H1 (cell line): Measurements from ENCODE around the gene OTOP3. TPM values are rescaled to one million over a fixed set of nuclear protein-coding genes. Genes with fewer than 3 reads are reported as not detected.

Source experiments
- CTCF ChIA-PET: fragments of 300-600 bp; sonication (Branson Sonifier 250); formaldehyde crosslinking; loops from one replicate; lab custom pipeline; 2021; ENCODE audit not compliant: partially characterized antibody; lab: Charles Lee
- POLR2A ChIA-PET: fragments of 300-600 bp; sonication (Branson Sonifier 250); formaldehyde crosslinking; loops from one replicate; lab custom pipeline; 2021; ENCODE audit warnings: inconsistent platforms; ENCODE audit not compliant: partially characterized antibody; lab: Charles Lee
- DNase-seq, 2 experiments: peaks; one replicate each; pipeline versions ENCODE4 v3.0.0 to v3.0.0-alpha.2; 2010 to 2022; ENCODE audit warnings: low spot score in 2 of 2, low read depth in 1 of 2, mixed read lengths in 1 of 2
- FAIRE-seq: peaks from 2 replicates; lab custom pipeline; 2011; peaks lifted over from hg19 to GRCh38; lab: Jason Lieb, UNC
- H2AFZ ChIP-seq: 2 replicates; pipeline ENCODE4 v1.8.1; 2012; ENCODE audit warnings: low read length, inconsistent platforms
- H2AK5ac ChIP-seq: 2 replicates; pipeline ENCODE4 v1.6.1; 2013; ENCODE audit warnings: low read depth, low read length
- H2BK120ac ChIP-seq: replicated peaks from 2 replicates; pipeline ENCODE3; 2013; ENCODE audit warnings: low read depth, low read length, inconsistent platforms
- H2BK12ac ChIP-seq: 2 replicates; pipeline ENCODE4 v1.6.1; 2013; ENCODE audit warnings: low read depth, low read length
- H2BK15ac ChIP-seq: 2 replicates; pipeline ENCODE4 v1.6.1; 2013; ENCODE audit warnings: low read length
- H2BK20ac ChIP-seq: 2 replicates; pipeline ENCODE4 v1.6.1; 2013; ENCODE audit warnings: low read length
- H2BK5ac ChIP-seq: 2 replicates; pipeline ENCODE4 v1.6.1; 2013; ENCODE audit warnings: low read depth, low read length
- H3K14ac ChIP-seq: 2 replicates; pipeline ENCODE4 v1.6.1; 2013; ENCODE audit warnings: inconsistent platforms; ENCODE audit not compliant: insufficient read length
- H3K18ac ChIP-seq: 2 replicates; pipeline ENCODE4 v1.6.1; 2013; ENCODE audit warnings: low read length; ENCODE audit errors: extremely low read depth
- H3K23ac ChIP-seq: 2 replicates; pipeline ENCODE4 v1.6.1; 2013; ENCODE audit warnings: inconsistent platforms; ENCODE audit not compliant: insufficient read length
- H3K23me2 ChIP-seq: 2 replicates; pipeline ENCODE4 v1.6.1; 2013; ENCODE audit warnings: low read depth, low read length
- H3K27ac ChIP-seq: 2 replicates; pipeline ENCODE4 v1.6.1; 2011; ENCODE audit warnings: low read depth, low read length, inconsistent platforms
- H3K27me3 ChIP-seq, 4 experiments: replicated peaks in 1 of 4; 1 replicate in 1 of 4; 2 replicates in 3 of 4; pipeline versions ENCODE4 v1.6.1 to v1.8.1; 2011 to 2013; ENCODE audit warnings: low read length in 3 of 4, mild to moderate bottlenecking in 3 of 4, inconsistent platforms in 2 of 4, mixed read lengths in 2 of 4, moderate library complexity in 1 of 4; ENCODE audit not compliant: control insufficient read depth in 3 of 4, insufficient read depth in 3 of 4; ENCODE audit errors: extremely low read depth in 1 of 4
- H3K36me3 ChIP-seq, 4 experiments: 2 replicates each; pipeline versions ENCODE4 v1.6.1 to v1.8.1; 2011 to 2013; ENCODE audit warnings: mild to moderate bottlenecking in 4 of 4, low read length in 3 of 4, moderate library complexity in 2 of 4, control low read depth in 1 of 4, inconsistent platforms in 1 of 4; ENCODE audit not compliant: insufficient read depth in 4 of 4, control insufficient read depth in 2 of 4
- H3K4ac ChIP-seq: replicated peaks from 2 replicates; pipeline ENCODE3; 2013; ENCODE audit warnings: low read length, low read depth, mixed read lengths, inconsistent platforms; ENCODE audit not compliant: insufficient read length
- H3K4me1 ChIP-seq, 4 experiments: replicated peaks in 1 of 4; 1 replicate in 1 of 4; 2 replicates in 3 of 4; pipeline versions ENCODE4 v1.6.1 to v1.8.1; 2011 to 2013; ENCODE audit warnings: low read length in 3 of 4, inconsistent platforms in 2 of 4, mixed read lengths in 1 of 4; ENCODE audit not compliant: insufficient read depth in 4 of 4, control insufficient read depth in 3 of 4
- H3K4me2 ChIP-seq, 2 experiments: 2 replicates each; pipeline versions ENCODE4 v1.6.1 to v1.8.1; 2011 to 2013; ENCODE audit warnings: low read depth in 2 of 2, low read length in 2 of 2, control low read depth in 1 of 2, inconsistent platforms in 1 of 2, mild to moderate bottlenecking in 1 of 2; ENCODE audit not compliant: insufficient read depth in 1 of 2
- H3K4me3 ChIP-seq, 4 experiments: fragments of 200-600, 300-600 bp in 1 of 4; sonication (generic), shearing (Covaris generic), sonication (Bioruptor Twin) in 1 of 4; 2 replicates each; pipeline versions ENCODE4 v1.5.1 to v1.8.1; 2011 to 2016; ENCODE audit warnings: low read length in 4 of 4, low read depth in 3 of 4, control low read depth in 2 of 4, inconsistent platforms in 2 of 4, mild to moderate bottlenecking in 2 of 4, mixed read lengths in 1 of 4, moderate library complexity in 1 of 4; ENCODE audit not compliant: insufficient read depth in 2 of 4; ENCODE audit errors: extremely low read depth in 1 of 4
- H3K56ac ChIP-seq: replicated peaks from 2 replicates; pipeline ENCODE3; 2013; ENCODE audit warnings: low read depth, mild to moderate bottlenecking, mixed read lengths, low read length, inconsistent platforms; ENCODE audit not compliant: insufficient read length
- H3K79me1 ChIP-seq: 2 replicates; pipeline ENCODE4 v1.6.1; 2013; ENCODE audit warnings: low read depth, low read length, control low read depth
- H3K79me2 ChIP-seq, 2 experiments: 2 replicates each; pipeline versions ENCODE4 v1.6.1 to v1.8.1; 2012 to 2013; ENCODE audit warnings: low read length in 2 of 2, mild to moderate bottlenecking in 2 of 2, inconsistent platforms in 1 of 2; ENCODE audit not compliant: insufficient read depth in 2 of 2, control insufficient read depth in 1 of 2
- H3K9ac ChIP-seq, 4 experiments: replicated peaks in 1 of 4; 1 replicate in 1 of 4; 2 replicates in 3 of 4; pipeline versions ENCODE4 v1.6.1 to v1.8.1; 2011 to 2013; ENCODE audit warnings: low read depth in 3 of 4, low read length in 3 of 4, control low read depth in 2 of 4, mild to moderate bottlenecking in 2 of 4, moderate library complexity in 2 of 4, inconsistent platforms in 1 of 4; ENCODE audit errors: extremely low read depth in 1 of 4
- H3K9me3 ChIP-seq, 2 experiments: 2 replicates each; pipeline versions ENCODE4 v1.6.1 to v1.8.1; 2012 to 2013; ENCODE audit warnings: mild to moderate bottlenecking in 2 of 2, moderate library complexity in 2 of 2, control low read depth in 1 of 2, inconsistent platforms in 1 of 2, low read depth in 1 of 2, low read length in 1 of 2, mixed read lengths in 1 of 2; ENCODE audit not compliant: insufficient read depth in 2 of 2
- H4K20me1 ChIP-seq, 2 experiments: replicated peaks in 1 of 2; 2 replicates each; pipeline versions ENCODE3 to v1.8.1; 2011 to 2013; ENCODE audit warnings: inconsistent platforms in 2 of 2, low read length in 2 of 2, mild to moderate bottlenecking in 1 of 2; ENCODE audit not compliant: insufficient read depth in 2 of 2, control insufficient read depth in 1 of 2
- H4K5ac ChIP-seq: 2 replicates; pipeline ENCODE4 v1.6.1; 2013; ENCODE audit warnings: low read length, low read depth, mixed read lengths, inconsistent platforms; ENCODE audit not compliant: insufficient read length
- H4K8ac ChIP-seq: 2 replicates; pipeline ENCODE4 v1.8.0; 2013; ENCODE audit warnings: mild to moderate bottlenecking, moderate library complexity, low read length, inconsistent platforms; ENCODE audit not compliant: insufficient read depth; ENCODE audit errors: extremely low read depth
- H4K91ac ChIP-seq: replicated peaks from 2 replicates; pipeline ENCODE3; 2013; ENCODE audit warnings: low read length, mixed read lengths, inconsistent platforms; ENCODE audit not compliant: insufficient read length
- EZH2 ChIP-seq: fragments of 200-600 bp; sonication (generic); IDR thresholded peaks from 2 replicates; pipeline ENCODE4 v1.7.1; 2012; ENCODE audit warnings: low read depth, mild to moderate bottlenecking, moderate library complexity, low read length, inconsistent platforms; ENCODE audit not compliant: severe bottlenecking
- KDM4A ChIP-seq: IDR thresholded peaks from one replicate; pipeline ENCODE4 v1.7.1; 2012; ENCODE audit warnings: low read depth, mild to moderate bottlenecking, moderate library complexity, low read length, inconsistent platforms; ENCODE audit not compliant: severe bottlenecking
- SUZ12 ChIP-seq: fragments of 200-600 bp; sonication (generic); IDR thresholded peaks from 2 replicates; pipeline ENCODE4 v1.6.1; 2012; ENCODE audit warnings: mild to moderate bottlenecking, inconsistent platforms, low read length, moderate library complexity, mixed read lengths
- WGBS, 2 experiments: shearing (Covaris generic) in 1 of 2; methylation state at CpG; one replicate each; pipeline versions ENCODE4 v1.1.6 to v1.1.7; 2013 to 2015; ENCODE audit warnings: low lambda C conversion rate in 2 of 2, mixed read lengths in 2 of 2, inconsistent platforms in 1 of 2, low coverage in 1 of 2, missing lambda C conversion rate in 1 of 2; ENCODE audit not compliant: insufficient replicate concordance in 2 of 2, insufficient coverage in 1 of 2, insufficient read length in 1 of 2; ENCODE audit errors: extremely low coverage in 1 of 2, missing lambda C conversion rate in 1 of 2; 5-methylcytosine and 5-hydroxymethylcytosine counted together
- polyA plus RNA-seq, 7 experiments: library from polyadenylated mRNA; depleted of rRNA in 3 of 7; stranded (reverse) in 5 of 7; unstranded in 2 of 7; fragments of >200 nt in 5 of 7; fragments of 200-250 nt in 2 of 7; gene quantifications; 1 replicate in 5 of 7; 2 replicates in 1 of 7; 4 replicates in 1 of 7; pipeline versions ENCODE4 v1.2.1 to v1.2.3, GENCODE V29; 2011 to 2013; ENCODE audit warnings: missing spikeins in 2 of 7, mixed read lengths in 2 of 7
- total RNA-seq: library from RNA; stranded (reverse); fragmentation: NEBNext Ultra II Directional; extraction: Animal tissue kit (Norgen Biotek cat#: 25700); gene quantifications from 2 replicates; pipeline ENCODE4 v1.2.1, GENCODE V29; 2021
- TF ChIP-seq, protein P1 (sequence below), 3 experiments: IDR thresholded peaks; 1 replicate in 2 of 3; 2 replicates in 1 of 3; pipeline versions ENCODE4 v1.5.1 to v1.6.1; 2011; ENCODE audit warnings: low read length in 3 of 3, mild to moderate bottlenecking in 3 of 3, inconsistent platforms in 2 of 3, low read depth in 1 of 3, moderate library complexity in 1 of 3; ENCODE audit not compliant: insufficient read depth in 1 of 3; ENCODE audit errors: control extremely low read depth in 1 of 3

OTOP3 gene
- total and polyA plus RNA-seq, 2 of the 8 experiments (the other 6 are each of a cell fraction or from before 2014, with no cell fraction given), result 0.05 TPM; not detected in 1

- peak within 1 kb of the TSS; percentile 83; the same call in 1 of the 2 replicates for H2AFZ ChIP-seq
- peaks cover 0 to 10% (median 4%) of the 10 kb centered on the region in 4 experiments; a peak in 4 of 7 replicates for H3K4me1 ChIP-seq
- H2BK5ac ChIP-seq, result no peak within 1 kb of the TSS; the same call in 1 of the 2 replicates
- 6% methylated on average over 42 of the region's 86 CpGs; no CpG with 5 or more reads in 1 of the 2 experiments for WGBS, 2 experiments
- TF ChIP-seq EZH2 (peak; percentile 79), KDM4A (peak; percentile 96), SUZ12 (peak; percentile 77)
- TF ChIP-seq, protein P1, sequence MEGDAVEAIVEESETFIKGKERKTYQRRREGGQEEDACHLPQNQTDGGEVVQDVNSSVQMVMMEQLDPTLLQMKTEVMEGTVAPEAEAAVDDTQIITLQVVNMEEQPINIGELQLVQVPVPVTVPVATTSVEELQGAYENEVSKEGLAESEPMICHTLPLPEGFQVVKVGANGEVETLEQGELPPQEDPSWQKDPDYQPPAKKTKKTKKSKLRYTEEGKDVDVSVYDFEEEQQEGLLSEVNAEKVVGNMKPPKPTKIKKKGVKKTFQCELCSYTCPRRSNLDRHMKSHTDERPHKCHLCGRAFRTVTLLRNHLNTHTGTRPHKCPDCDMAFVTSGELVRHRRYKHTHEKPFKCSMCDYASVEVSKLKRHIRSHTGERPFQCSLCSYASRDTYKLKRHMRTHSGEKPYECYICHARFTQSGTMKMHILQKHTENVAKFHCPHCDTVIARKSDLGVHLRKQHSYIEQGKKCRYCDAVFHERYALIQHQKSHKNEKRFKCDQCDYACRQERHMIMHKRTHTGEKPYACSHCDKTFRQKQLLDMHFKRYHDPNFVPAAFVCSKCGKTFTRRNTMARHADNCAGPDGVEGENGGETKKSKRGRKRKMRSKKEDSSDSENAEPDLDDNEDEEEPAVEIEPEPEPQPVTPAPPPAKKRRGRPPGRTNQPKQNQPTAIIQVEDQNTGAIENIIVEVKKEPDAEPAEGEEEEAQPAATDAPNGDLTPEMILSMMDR (IDR thresholded peaks at IDR 0.05; ENCODE audit: control extremely low read depth in 1 of 3, insufficient read depth in 1 of 3, low read depth in 1 of 3, low read length in 3 of 3), result no peak
- H3K27me3 ChIP-seq, result peaks cover 16 to 43% (median 37%) of the 10 kb centered on the region in 4 experiments; a peak in 6 of 7 replicates
- peak within 1 kb of the TSS; percentile 62 for H4K91ac ChIP-seq
- H3K4me2 ChIP-seq, result peak within 1 kb of the TSS; percentile 72 to 99
- H3K27ac ChIP-seq, result no peak within 1 kb of the TSS
- H3K9me3 ChIP-seq, result no peaks in the 10 kb centered on the region
- H3K14ac ChIP-seq, result no peak within 1 kb of the TSS
- peak within 1 kb of the TSS; percentile 90 for H3K18ac ChIP-seq
- H3K4me3 ChIP-seq, result peak within 1 kb of the TSS; percentile 61 to 75 (median 64)
- ChIA-PET CTCF (interaction anchor here (1.4 to 3.4 kb wide), 7 partner anchors 27 to 69 kb away, joined by 3 to 12 read pairs (median 5); partner anchors contain the start of genes OTOP2 and USH1G), POLR2A (interaction anchor here (0.7 to 1.8 kb wide), 8 partner anchors 11 to 144 kb away, joined by 3 to 5 read pairs (median 4); partner anchors contain the start of gene FDXR)
- H3K79me2 ChIP-seq, result no peaks in the 10 kb centered on the region
- peak within 1 kb of the TSS; percentile 75 for H4K8ac ChIP-seq
- H2BK15ac ChIP-seq, result peak within 1 kb of the TSS; percentile 92; the same call in 1 of the 2 replicates
- H3K56ac ChIP-seq, result no peak within 1 kb of the TSS
- no peak within 1 kb of the TSS for H2BK20ac ChIP-seq
- H4K20me1 ChIP-seq, result peaks cover 0 to 2% of the 10 kb centered on the region in 2 experiments
- H2AK5ac ChIP-seq, result no peak within 1 kb of the TSS
- no peak within 1 kb of the TSS for H4K5ac ChIP-seq
- H3K9ac ChIP-seq, result no peak within 1 kb of the TSS; a peak in 1 of 7 replicates
- H3K23ac ChIP-seq, result no peak within 1 kb of the TSS
- H3K36me3 ChIP-seq, result no peaks in the 10 kb centered on the region
- FAIRE-seq, result no peak
- H3K4ac ChIP-seq, result no peak within 1 kb of the TSS
- peak within 1 kb of the TSS; percentile 68; the same call in 1 of the 2 replicates for H2BK12ac ChIP-seq
- peaks cover 13% of the 10 kb centered on the region for H3K23me2 ChIP-seq
- DNase-seq, result no peak
- no peaks in the 10 kb centered on the region for H3K79me1 ChIP-seq
- H2BK120ac ChIP-seq, result no peak within 1 kb of the TSS
Measured at GRCh38 chr17:74892974-74893911, 42.5 kb upstream of the OTOP3 start, which contains the start of gene FADS6. FADS6 (minus strand) TSS chr17:74893633; CDS start chr17:74893595, 38 bp downstream.
